HG03039 (cell line): ENCODE data around the gene GRK4.
"Not testable (repeated sequence)": the region's sequence is repeated elsewhere in the genome, so short reads cannot be mapped to it uniquely, and the experiment has no call there.

ENCODE experiments used
- ATAC-seq: cut with Tn5 transposase; IDR thresholded peaks from one replicate; pipeline ENCODE4 v1.9.1; 2021; ENCODE audit warnings: mild to moderate bottlenecking, moderate library complexity; ENCODE audit not compliant: unreplicated experiment

The GRK4 gene

DNA sequence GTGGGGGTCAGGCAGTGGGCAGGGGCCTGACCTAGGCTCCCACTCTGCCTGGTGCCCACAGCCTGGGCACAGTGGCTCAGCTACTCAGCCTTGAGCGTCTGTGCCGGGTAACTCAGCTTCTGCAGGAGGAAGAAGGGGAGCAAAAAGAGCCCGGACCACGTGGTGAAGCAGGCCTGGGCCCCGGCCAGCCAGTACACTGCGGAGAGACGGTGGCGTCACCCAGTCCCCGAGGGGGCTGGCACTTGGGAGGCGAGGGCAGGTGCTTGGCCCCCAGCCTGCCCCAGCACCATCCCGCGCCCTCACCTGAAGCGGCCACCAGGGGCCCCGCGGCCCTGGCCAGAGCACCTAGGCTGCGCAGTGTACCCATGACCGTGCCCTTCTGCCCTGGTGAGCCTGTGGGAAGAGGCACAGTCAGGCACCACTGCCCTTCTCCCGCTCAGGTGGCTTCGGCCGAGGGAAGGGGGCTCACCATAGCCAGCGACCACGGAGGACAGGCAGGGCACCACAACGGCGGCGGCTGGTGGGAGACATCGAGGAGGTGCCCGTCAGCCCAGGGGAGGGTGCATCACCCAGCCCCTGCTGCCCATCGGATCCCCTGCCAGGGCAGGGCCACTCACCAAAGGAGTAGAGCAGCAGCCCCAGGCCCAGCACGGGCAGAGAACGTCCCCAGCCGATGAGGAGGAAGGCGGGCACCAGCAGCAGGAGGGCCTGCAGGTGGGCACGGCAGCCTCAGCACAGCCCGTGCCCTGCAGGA is 32.4 kb upstream of the GRK4 start:
- no peak for ATAC-seq

DNA sequence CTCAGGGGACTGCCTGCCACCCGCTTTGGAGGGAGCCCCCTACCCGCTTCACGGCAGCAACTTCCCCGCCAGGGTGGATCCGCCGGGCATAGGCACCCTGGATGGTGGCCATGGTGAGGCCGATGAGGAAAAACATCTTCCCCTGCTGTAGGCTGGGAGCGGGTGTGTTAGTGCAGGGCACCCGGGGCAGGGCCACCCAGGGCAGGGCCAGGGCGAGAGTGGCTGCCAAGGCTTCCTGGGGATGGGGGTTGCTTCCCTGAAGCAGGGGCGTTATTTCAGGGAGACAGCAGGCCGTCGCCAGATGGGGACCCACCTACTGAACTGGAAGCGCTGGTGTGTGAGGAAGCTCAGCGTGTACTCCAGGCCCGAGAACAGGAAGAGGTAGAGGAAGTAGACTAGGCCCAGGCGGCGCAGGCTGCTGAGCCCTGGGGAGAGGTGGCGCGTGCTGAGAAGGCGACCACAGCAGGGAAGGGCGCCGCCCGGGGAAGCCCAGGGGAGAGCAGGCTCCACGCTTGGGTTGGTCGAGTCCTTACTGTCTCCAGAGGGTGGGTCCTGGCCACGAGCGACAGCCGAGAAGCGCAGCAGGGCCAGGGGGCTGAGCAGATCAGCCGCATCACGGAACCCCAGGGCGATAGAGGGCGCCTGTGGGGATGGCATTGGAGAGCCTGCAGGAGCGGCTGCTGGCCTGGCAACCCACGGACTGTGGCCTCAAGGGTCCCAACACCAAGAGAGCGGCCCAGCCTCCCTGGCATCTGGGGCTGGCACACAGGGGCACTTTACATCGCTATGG is 31.7 kb upstream of the GRK4 start:
- ATAC-seq, result no peak

DNA sequence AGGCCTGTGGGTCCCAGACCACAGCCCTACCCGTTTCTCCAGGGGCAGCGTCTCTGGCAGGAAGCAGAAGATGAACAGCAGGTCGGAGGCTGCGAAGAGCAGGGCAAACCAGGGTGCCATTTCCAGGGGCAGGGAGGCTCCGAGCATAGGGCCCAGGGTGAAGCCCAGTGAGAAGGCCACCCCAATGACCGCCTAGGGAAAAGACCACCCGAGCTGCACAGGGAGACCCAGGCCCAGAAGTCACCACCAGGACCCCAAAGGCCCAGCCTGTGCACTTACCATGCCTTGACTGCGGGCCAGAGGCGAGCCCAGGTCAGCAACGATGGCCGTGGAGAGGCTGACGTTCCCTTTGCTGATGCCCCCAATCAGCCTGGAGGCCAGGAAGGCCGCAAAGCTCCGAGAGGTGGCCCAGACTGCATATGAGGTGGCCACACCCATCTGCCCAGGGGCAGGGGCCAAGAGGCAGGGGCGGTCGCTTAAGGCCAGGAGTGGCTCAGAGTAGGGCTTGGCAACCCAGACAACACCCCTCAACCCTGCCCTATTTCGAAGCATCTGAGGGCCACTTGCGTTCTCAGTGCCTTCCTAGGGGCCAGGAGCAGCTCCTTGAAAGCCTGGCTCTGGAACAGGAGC is 30.9 kb upstream of the GRK4 start:
- ATAC-seq, result no peak

DNA sequence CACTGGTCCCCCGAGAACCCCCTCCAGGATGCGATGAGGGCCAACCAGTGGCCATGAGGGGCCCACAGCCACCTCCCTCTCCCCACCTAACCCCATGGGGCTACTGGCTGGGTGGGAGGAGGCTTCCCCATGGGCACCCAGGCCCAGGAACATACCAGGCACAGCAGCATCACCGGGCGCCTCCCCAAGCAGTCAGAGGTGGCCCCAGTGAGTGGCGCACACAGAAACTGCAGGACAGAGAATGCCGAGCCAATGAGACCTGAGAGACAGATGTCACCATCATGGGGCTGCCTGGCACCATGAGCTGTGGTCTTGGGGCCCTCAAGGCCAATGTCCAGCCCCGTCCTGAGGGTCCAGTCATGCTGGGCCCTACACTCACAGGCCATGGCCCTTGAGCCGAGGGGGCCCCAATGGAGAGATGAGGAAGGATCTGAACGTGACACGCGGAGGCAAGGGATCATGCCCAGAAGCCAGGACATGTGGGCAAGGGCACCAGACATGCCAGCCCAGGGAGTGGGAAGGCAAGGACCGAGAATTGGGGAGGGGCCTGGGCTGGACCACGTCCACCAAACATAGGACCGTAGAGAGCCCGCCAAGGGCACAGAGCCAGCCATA is 30.3 kb upstream of the GRK4 start:
- ATAC-seq, result no peak

DNA sequence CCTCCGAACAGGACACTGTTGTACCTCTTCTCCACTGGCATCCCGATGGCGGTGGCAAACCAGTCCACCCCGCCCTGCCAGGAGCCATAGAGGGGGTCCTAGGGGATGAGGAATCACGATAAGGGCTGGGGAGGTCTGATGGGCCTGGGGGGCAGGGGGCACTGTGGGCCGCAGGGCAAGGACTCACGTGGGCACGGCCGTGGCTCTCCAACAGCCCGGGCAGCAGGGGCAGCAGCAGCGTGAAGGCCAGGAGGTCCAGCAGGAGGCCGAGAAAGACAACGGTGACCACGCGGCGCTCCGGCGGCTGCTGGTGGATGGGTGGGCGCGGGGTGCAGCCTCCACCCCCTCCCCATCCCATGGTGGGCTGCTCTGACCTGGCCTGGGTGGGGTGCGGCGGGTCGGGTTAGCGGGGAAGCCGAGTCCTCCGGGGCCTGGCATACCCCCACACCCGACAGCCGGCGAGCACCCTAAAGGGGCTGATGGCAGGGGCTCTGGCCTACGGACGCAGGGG is 29.8 kb upstream of the GRK4 start:
- no peak for ATAC-seq

DNA sequence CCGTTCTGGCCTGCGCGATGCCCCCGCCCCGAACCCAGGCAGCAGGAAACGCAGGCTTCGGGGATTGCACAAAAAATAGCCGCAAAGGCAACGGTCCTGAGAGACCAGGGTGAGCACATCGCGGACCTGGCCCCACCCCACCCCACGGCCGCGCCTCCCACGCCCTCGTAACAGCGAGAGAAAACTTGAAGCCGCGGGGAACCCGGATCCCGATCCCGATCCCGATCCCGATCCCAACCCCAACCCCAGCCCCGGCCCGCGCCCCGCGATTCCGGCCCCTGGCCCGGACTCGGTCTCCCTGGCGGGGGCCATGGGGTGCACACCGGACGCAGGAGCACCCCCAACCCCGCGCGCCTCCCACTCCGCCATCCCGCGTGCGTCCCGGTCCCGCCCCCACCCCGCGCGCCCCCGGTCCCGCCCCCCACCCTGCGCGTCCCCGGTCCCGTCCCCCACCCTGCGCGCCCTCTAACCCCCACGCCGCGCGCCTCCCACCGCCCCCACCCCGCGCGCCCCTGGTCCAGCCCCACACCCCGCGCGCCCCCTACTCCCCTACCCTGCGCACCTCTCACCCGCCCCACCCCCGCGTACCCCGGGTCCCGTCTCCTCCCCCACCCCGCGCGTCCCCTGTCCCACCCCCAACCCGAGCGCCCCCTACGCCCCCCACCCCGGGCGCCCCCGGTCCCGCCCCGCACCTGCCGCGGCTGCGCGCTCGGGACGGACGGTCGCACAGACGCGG is 29.1 kb upstream of the GRK4 start:
- no peak for ATAC-seq

DNA sequence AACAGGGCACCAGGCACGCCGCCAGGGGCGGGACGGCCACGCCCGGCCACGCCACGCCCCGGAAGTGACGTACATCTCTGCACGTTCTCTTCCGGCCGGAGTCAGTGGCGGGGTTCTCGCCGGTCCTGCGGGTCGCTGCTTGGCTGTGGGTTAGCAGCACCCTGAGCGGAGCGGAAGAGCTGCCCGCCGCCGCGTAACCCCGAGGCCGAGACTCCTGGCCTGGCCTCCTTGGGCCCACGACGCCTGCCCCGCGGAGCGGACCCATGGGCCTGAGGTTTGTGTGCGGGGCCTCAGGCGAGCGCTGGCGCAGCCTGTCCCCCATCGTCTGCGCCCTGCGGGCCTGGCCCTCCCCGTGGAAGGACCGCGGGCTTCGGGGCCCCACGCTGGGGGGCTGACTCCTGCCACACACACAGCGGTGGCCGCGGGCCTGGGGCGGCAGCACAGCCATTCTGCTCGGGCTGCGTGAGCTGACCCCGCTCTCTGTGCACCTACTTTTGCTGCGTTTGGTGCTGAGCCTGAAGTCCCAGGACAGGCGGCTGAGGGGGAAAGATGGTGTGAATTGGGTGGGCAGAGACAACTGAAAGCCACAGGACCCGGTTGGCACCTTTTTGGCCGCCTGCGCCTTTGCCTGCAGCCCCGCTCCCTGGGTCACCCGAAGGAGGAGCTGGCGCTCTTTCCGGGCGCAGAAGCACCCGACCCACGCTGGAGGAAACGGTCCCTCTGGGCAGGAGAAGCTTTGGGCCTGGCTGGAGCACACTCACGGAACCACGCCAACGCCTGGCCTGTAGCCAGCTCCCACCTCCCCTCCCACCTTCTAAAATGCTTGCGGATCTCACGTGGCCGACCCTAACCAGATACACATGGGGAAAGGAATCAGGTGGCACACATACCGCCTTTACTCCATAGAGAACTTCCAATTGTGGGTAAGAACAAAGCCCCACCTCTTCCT is 28.3 kb upstream of the GRK4 start:
- peak; percentile 38 for ATAC-seq

DNA sequence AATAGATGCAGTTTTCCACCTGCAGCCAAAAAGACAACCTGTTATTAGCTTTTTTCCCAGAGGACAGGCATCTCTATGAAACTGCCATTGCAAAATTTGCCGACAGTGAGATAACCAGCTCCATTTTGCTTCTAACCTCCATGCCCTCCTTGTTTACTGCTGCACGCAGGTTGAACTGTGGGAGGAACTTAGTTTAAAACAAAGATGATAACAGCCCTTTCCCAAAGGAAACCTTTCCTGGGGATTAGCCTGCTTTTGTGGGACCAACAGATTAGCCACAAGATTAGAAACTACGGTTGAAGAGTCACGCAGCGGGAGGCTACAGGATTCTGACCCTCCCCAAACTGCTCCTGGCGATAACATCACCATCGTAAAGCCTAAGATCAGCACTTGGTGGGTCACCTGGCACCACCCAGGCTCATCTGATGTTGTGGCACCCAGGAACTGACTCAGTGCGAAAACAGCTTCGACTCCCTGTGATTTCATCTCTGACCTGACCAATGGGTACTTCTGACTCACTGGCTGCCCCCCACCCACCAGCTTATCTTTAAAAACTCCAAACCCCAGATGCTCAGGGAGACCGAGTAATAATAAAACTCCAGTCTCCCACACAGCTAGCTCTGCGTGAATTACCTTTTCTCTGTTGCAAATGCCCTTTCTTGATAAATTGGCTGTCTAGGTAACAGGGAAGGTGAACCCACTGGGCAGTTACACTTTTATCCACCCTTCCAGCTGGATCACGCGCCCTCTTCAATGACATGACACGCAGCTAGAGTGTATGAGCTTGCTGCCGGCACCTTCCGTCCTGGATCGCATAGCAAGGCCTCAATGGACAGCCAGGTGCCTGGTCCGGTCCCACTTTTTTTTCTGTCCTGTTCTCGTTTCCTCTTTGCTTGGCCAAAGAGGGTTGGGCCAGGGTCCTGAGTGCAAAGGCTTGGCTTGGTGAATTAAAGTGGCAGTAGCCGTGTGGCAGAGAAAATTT is 27.3 kb upstream of the GRK4 start:
- ATAC-seq, result no peak

DNA sequence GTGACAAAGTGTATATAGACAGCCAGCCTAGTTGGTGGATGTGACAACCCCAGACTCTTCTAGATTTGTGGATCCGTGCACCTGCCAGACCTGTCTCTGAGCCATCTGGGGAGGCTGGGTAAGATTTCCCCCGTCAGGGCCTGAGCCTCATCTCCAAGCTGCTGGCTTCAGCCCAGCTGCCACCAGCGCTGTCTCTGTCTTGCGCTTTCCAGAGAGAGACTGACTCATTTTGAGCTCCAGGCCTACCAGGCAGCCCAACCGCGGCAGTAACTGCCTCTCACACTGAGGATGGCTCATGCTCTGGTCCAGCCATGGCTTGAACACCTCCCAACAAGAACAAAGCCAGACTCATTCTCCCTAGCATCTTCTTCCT is 26.6 kb upstream of the GRK4 start:
- no peak for ATAC-seq

DNA sequence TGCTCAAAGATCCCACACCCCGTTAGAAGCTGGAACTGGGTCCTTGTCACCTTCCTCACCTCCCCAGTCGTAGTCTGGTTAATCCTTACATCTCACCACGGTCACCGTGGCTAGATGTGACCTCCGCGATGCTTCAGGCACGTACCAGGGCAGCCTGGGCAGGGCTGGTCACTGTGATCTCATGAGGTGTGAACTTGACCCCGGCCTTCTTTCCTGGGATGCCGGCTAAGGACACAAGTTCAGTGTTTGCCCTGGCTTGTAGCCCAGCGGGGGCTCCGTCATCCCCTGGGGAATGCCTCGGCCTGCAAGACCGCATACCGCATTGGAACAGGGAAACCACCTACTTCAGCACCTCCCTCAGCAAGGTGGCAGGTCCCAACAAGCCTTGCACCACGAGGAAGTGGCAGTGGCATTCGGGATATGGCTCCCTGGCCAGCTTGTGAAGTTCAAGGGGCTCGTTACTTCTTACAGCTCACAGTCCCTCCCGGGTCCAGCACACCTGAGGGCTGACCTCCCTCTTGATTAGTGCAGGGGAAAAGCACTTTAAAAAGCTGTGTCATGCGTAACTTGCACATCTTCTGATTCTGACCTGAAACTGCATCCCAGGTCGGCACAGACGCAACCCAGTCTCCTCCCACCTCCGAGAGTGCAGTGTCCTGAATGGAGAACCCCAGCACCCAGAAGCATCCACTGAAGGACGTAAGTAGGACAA is 26.1 kb upstream of the GRK4 start:
- ATAC-seq, result no peak

DNA sequence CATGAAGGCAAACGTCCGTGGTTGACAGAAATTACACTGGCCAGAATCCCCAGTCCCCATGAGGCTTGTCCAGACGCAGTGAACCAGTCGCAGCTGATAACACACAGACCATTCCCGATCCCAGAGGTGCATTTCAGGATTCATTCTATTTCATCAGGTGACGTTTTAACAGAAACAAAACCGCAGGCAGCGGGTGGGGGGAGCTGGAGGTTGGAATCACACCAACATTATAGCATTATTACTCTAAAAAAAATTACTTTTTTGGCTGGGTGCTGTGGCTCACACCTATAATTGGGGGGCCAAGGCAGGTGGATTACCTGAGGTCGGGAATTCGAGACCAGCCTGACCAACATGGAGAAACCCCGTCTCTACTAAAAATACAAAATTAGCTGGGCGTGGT is 25.4 kb upstream of the GRK4 start:
- ATAC-seq, result no peak

DNA sequence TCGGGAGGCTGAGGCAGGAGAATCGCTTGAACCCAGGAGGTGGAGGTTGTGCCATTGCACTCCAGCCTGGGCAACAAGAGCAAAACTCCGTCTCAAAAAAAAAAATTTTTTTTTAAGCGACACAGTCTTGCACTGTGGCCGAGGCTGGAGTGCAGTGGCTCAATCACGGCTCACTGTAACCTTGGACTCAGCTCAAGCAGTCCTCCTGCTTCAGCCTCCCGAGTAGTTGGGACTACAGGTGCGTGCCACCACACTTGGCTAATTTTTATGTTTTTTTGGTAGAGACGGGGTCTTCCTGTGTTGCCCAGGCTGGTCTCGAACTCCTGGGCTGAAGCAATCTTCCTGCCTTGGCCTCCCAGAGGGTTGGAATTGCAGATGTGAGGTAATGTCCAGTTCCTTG is 25.0 kb upstream of the GRK4 start:
- not testable (repeated sequence) for ATAC-seq

DNA sequence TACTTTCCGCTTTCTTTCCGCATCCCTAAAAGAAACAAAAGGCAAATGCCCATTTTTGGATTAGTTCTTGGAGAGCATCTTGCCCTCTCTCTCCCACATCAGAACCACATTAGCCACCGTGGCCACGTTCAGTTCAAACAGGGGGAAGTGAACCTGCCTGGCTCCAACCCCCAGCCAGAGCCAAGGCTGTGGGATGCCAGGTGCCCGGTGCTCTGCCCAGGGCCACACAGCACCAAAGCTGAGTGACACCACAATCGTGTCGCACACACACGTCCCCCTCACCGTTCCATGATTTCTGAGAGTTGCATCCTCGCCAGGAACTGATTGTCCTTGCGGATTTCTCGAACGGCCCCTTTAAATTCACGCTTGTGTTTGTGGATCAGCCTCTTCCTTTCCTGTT is 24.5 kb upstream of the GRK4 start:
- ATAC-seq, result no peak

DNA sequence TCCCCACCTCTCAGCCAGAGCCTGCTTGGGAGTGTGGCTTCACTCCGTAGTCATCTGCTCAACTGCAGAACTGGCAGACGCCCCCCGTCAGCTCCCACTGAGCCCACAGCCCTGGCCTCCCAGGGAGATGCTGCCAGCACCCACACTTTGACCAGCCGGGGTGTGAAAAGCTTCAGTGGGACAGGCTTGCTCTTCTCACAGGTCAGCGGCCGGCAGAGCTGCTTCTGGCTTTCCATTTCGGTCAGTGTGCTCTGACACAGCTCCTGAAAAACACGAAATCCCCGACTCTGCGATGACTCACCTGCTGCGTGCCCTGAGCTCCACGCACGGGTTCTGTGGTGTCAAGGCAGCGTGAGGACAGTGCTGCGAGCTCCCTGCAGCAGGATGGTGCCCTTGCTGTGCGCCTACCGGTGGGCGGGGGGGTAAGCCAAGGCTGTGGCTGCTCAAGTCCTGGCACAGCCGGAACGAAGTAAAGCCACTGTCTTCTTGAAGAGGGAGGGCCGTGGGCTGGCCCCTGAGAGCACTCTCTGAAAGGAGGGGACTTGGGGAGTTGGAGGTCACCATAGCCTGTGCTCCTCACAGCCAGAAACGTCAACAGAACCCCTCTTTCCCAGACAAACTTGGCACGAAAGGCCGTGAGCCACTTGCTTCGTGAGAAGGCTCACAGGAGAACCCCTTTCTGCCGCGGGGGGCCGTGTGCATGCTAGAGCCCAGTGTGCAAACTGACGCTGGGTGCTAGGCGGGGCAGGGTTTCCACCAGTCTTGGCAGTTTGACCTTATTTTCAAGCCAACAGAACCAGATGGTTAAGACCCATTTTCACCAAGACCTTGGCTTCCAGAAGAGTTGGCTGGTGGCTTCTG is 23.8 kb upstream of the GRK4 start:
- ATAC-seq, result no peak

DNA sequence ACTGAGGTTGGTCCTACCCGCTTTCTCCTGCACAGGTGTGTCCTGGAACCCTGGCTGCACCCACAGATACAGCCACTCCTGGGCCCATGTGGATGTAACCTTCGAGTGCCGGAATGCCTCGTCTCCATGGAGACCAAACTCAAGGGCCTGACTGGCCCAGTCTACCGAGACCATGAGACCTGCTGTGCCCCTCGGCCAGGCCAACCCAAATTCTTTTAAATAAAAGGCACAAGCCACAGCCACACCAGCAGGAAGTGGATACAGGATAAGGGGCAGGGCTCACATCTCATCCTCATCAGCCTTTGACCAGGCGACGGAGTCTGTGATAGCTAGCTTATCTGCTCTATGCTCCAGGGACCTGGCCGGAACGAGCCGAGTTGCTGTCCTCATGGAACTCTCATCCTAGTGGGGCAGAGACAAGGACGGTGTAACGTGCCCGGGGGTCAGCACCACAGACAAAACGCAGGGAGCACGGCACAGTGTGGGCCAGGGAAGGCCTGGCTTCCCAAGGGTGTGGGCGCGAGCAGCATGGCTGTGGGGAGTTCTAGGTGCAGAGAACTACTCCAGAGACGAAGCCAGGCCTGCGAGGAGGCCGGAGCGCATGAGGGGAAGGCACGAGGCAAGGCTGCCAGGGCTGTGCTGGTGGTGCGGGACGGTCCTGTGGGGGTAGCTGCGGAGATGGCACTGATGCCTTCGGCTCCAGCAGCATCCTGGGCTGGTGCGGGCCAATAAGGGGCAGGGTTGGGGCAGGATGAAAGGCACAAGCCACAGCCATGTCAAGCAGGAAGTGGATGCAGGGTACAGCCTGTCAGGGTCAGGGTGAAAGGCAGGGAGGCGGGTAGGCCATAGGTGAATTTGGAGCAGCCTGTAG is 22.9 kb upstream of the GRK4 start:
- ATAC-seq, result no peak
